GM12873 (cell line): ENCODE data around the gene EPM2A.

Source experiments
- CTCF ChIP-seq: IDR thresholded peaks from 2 replicates; pipeline ENCODE4 v1.5.1; 2012; ENCODE audit warnings: low read depth, mild to moderate bottlenecking, moderate library complexity, low read length, control low read depth; ENCODE audit not compliant: insufficient read depth; ENCODE audit errors: missing control alignments

Gene EPM2A

GRCh38 chr6:145699462-145699861 is 35.9 kb downstream of the EPM2A start:
- no peak for TF ChIP-seq CTCF

- no peak for TF ChIP-seq CTCF
These were observed 41.1 kb downstream of the EPM2A start for GRCh38 chr6:145694083-145694737.

- no peak for TF ChIP-seq CTCF
These were observed 44.4 kb downstream of the EPM2A start for GRCh38 chr6:145690969-145691368.

- no peak for TF ChIP-seq CTCF
These were observed 45.8 kb downstream of the EPM2A start for GRCh38 chr6:145689529-145689928.

- no peak for TF ChIP-seq CTCF
These were observed 46.8 kb downstream of the EPM2A start for GRCh38 chr6:145688493-145688905.

- no peak for TF ChIP-seq CTCF
These were observed 49.4 kb downstream of the EPM2A start for GRCh38 chr6:145685932-145686331.

- TF ChIP-seq CTCF = no peak
These were observed 53.4 kb downstream of the EPM2A start for GRCh38 chr6:145681965-145682364.
